NCI-H146 treated with DMSO at 0.1 percent for 48 hours (cell line): ENCODE measurements around the gene CALML3.

Experiments
- DNase-seq: peaks from one replicate; lab custom pipeline; 2025; ENCODE audit not compliant: unreplicated experiment; lab: John Stamatoyannopoulos, UW

The CALML3 gene

DNA sequence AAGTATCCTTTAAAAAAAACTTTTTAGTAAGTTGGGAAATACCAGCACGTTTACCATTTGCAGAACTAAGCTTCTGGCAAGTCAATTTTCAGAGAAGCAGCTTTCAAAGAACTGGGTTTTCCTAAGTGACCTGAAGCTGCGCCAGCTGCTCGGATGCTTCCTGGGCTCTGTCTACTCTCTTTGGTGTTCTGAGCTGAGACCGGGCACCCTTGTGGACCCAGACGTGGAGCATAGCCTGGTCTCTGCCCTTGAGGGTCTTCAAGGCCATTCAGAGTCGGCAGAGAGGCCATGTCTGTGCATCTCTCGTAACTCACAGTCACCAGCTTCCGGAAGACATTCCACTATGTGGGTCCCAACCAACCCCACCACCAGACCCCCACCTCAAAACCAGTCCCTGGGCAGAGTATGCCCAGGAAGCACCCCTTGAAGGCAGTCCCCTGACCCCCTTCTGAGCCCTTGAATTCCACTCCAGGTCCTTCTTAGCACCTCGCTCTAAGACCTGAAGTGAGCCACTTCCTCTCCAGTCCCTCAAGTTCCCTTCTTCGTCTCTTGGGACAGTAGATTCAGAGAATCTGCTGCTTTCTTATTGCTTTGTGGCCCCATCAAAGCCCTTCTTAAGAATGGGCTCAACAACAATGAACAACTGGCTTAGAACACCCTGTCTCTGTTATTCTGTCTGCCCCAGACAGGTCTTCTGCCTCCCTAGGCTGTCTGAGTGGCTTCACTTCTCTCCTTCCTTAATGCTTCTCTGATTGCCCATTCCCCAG is 33.9 kb upstream of the CALML3 start:
- no peak for DNase-seq

DNA sequence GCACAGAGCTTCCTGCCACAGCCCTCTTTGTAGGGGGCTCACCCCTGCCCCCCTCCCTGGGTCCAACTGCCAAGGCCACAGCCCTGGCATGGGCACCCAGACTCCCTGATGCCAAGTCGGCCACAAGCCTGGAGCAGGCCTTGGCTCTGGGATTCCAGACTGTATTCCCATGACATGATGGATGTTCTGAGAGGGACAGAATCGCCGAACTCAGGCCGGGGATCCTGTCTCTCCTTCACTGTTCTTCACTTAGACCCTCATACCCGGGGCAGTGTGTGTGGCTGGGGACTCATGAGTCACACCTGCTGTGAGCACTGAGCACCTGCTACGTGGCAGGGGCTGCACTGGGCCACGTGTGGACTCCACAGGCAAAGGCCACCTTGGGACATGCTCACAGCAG is 33.3 kb upstream of the CALML3 start:
- DNase-seq, result no peak

DNA sequence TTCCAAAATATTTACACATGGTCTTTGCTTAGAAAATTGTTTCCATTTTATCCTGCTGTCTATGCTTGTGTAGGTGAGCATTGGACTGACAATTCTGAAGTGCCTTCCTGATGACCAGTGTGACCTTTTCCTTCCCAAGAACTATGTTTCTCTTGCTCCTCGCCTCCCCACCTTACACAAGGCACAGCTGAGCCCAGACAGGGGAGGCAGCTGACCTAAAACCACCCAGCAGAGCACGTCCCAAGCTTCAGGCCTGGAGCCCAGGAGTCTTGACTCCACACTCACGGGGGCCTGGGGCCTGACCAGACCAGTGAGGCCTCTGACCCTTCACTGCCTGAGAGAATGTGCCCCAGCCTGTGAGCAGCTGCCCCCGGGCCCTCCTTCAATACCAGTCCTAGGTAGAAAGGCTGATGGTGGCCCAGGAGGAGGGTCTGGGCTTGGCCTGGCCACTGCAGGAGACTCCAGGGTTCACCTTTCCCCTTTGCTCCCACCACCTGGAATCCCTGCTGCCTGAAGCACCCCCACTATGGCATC is 32.4 kb upstream of the CALML3 start:
- DNase-seq, result no peak

DNA sequence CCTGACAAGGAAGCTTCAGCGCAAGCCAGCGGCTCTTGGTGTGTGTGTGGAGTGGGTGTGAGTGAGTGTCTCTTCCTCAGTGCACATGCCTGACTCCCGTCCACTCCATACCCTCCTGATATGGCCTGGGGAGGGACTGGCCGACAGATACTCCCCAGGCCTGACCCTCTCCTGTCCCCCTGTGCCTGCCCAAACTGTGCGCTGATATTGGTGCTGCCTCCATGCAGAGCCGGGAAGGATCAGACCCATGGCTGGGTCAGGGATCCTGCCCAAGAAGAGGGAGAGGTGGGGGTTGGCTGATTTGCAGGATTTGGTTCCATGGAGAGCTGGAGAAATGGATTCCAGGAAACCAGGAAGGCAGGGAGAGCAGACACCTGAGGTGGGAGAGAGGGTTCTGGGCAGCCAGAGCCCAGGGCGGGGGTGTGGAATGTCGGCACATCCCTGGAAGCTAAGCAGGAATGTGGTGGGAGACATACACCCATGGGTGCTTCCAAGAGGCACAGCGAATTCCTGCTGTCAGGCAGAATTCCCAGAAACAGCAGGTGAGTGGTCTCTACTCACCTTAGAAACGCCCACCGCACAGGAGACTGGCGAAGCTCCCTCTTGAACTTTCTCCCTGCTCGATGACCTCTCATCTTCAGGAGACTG is 31.7 kb upstream of the CALML3 start:
- no peak for DNase-seq

DNA sequence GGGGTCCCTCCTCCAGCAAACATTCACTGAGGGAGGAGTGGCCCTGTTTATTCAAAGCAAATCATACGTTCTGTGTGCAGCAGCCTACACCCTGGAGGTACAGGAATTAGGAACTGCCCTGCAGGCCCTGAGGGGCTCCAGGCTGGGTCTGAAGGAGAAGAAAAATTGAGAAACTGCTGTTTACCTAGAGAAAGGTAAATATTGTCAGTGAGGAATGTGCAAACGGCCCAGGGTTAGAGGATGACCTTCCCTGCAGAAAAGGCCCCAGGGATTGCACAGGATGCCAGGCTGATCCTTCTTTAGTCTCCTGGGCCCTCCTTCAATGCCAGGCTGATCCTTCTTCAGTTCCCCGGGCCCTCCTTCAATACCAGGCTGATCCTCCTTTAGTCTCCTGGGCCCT is 31.1 kb upstream of the CALML3 start:
- DNase-seq, result no peak

DNA sequence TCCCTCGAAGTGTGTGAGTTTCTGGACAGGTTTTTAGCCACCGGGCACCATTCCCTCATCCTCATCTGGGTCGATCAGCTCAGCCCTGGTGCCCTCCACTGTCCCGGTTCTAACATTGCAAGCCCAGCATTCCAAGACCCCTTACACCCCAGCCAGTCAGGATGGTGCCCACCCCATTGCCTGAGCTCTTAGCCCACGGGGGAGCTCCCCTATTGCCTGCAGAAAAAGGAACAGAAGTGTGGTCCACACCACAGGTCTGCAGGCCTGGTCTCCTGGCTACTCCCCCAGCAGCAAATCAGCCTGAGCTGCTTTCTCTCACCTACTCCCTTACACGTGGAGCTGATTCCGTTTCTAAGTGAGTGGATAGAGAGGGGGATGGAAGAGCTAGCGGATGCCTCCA is 30.1 kb upstream of the CALML3 start:
- no peak for DNase-seq

DNA sequence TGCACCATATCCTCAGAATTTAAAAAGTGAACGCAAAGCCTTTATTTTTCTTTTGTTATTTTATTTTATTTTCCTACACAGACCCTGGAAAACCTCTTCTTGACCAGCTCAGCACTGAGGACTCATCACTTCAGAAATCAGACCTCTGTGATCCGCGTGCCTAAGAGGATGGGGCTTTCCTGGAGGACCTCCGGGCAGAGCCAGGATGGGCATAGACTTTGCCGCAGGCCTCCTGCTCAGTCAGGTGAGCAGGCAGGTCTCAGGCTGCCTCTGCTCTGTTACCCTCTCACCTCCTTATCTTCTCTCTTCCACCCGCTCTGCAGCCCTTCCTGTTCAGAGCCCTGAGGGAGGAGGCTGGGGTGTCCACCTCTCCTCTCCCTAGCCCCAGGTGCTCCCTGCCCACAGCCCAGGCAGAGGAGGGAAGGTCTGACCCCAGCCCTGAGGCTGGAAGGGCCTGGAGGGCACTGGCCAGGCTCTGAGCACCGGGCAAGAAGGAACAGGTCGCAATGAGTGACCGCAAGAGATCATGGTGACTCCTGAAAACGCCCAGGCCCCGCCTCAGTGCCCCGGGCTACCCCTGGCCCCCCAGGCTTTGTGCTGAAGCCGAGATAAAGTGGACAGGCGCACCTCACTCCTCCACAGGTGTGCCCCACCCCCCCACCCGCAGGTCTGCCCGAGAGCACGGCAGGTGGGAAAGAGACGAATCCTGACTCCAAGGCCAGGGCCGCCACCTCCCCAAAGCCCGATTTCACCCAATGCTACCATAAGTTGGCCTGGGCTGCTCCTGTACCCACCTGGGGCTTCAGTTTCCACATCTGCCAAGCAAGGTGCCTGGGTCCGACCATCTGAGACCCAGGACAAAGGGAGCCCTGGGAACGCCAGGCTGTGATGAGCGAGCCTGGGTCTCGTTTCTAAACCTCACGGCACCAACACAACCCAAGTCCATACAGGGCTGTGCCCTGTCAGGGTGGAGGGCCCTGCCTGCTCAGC is 28.2 kb upstream of the CALML3 start:
- DNase-seq, result no peak

DNA sequence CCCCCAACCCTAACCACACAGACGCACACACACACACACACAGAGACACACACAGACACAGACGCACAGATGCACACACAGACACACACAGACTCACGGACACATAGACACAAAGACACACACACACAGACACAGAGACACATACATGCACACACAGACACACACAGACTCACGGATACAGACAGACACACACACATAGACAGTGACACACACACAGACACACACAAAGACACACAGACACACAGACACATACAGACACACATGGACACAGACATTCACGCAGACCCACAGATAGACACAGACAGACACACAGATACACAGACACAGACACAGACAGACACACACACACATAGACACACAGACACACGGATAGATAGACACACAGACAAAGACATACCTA is 27.5 kb upstream of the CALML3 start:
- DNase-seq, result no peak

DNA sequence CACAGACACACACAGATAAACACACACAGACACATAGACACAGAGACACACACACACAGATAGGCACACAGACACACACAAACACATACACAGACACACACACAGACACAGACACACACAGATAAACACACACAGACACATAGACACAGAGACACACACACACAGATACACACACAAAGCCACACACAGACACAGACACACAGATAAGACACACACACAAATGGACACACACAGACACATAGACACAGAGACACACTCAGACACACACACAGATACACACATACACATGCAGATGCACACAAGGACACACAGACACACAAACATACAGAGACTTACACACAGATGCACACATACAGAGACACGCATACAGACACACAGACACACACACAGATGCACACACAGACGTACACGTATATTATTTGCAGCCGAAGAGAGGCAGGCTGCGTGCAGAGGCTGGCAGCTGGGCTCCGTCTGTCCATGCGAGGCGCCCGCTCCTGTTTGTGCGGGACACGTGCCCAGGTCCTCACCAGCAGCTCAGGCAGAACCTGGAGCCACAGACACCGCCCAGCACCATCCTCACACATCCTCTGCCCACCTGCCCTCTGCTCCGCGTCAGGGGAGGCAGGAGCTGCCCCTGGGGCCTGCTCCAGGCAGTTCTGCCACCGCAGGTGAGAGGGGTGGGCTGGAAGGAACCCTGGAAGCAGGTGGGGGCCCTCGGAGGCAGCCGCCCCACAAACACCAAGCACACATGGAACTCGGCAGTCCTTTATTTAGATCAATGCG is 26.6 kb upstream of the CALML3 start:
- DNase-seq, result no peak

DNA sequence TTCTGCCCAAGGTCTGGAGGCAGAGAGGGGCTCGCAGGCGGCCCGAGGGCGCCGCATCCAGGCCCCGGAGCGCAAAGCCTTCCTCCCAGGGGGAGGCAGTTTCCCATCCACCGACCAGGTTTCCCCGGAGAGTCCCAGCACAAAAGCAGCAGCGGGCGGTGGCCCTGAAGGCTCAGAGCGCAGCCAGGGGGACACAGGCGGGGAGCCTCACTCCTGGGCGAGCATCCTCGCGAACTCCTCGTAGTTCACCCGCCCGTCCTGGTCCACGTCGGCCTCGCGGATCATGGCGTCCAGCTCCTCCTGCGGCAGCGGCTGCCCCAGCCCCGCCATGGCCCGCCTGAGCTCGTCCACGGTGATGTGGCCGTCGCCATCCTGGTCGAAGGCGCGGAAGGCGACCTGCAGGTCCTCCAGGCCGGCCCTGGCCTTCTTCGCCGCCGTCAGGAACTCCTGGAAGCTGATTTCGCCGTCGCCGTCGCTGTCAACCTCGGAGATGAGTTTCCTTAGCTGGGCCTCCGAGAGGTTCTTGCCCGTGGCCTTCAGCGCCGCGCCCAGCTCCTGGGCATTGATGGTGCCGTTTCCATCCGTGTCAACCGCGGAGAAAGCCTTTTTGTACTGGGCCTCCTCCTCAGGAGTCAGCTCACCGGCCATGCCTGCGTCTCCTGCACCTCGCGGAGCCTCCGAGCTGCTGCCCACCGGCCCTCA is 25.8 kb upstream of the CALML3 start:
- no peak for DNase-seq

DNA sequence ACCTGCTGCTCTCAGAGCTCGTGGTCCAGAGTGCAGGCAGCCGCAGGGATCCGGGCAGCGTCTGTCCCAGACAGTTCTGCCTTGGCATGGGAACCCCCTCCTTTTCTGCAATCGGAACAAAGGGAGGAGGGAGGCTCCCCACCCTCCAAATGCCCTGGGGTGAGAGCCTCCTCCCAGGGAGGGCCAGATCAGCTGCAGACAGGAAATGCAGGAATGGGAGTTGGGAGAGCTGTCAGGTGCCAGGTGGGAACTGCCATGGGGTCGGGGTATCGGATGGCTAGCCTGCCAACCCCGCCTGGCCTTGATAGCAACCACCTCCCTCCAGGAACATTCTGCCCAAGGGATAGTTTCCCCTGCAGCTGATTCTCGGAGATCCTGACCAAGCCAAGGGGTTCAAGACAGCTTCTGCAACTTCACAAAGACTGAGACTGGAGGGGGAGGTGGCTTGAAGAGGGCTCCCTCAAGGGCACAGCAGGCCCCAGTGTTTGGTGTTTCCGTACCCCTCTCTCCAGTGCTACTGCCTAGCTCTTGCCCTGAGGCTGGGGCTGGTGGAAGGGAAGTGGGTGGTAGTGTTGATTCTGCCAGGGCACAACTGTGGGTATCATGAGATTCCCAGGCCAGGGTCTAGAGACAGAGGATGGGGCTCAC is 25.1 kb upstream of the CALML3 start, which contains the start of gene CALML5:
CALML5 (minus strand) TSS at position 78 of the 648 bp plus-strand sequence. CDS start 132 bp downstream, outside the sequence.
- no peak for DNase-seq

DNA sequence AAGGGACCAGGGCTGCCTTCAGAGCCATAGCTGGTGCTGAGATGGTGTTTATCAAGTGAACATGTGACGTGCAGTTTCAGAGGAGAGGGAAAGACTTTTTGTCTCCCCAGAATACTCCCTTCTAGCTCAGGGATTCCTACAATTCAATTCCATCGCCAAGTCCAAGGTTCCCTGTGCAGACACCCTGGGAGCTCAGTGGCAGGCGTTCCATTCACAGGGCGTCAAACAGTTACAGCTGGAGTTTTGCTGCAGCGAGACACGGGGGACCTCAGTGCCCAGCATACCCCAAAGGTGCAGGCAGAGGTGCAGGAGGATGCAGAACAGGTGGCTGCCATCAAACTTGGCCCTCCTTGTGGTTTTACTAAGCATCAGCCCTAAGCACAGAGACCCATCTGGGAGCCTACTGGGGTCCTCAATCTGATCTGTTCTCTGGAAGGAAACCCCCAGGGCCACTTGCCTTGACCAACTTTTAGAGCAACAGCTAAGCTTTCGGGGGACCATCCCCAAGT is 24.5 kb upstream of the CALML3 start:
- DNase-seq, result no peak

DNA sequence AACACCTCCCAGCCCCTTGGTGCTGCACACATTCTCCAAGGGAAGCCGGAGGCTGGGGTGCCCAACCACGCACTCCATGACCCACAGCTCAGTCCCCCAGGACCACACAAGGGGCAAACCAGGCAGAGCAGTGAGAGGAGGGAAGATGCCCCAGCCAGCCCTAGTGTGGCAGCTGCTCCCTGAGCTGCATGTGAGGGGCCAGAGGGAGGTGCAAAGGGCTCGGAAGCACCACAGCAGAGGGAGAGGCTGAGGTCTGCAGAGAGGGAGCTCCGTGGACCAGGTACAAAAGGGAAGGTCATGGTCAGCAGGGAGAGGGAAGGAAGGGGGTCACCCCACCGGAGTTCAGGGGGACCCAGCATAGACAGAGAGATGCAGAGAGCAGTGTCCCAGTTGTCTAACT is 23.9 kb upstream of the CALML3 start:
- DNase-seq, result no peak

DNA sequence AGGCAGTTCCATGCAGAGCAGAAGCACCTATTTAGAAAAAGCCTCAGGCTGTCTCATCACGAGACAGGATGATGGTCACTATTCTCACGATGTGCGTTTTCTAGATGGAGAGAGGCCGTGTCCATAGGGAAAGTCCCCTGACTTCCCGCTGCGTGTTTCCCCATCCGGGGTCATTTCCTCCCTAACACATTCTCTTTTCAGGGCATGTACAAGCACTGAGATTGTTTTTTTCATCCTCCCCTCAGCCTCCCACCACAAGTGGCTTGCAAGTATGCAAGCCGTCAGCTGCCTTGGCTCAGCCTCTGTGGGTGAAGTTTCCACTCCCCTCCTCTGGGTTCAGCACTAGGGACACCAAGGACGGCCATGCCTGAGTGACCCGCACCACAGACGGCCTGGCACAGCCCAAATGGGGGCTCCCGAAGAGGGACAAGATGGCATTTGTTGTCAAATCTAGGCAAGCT is 22.7 kb upstream of the CALML3 start:
- DNase-seq, result no peak

DNA sequence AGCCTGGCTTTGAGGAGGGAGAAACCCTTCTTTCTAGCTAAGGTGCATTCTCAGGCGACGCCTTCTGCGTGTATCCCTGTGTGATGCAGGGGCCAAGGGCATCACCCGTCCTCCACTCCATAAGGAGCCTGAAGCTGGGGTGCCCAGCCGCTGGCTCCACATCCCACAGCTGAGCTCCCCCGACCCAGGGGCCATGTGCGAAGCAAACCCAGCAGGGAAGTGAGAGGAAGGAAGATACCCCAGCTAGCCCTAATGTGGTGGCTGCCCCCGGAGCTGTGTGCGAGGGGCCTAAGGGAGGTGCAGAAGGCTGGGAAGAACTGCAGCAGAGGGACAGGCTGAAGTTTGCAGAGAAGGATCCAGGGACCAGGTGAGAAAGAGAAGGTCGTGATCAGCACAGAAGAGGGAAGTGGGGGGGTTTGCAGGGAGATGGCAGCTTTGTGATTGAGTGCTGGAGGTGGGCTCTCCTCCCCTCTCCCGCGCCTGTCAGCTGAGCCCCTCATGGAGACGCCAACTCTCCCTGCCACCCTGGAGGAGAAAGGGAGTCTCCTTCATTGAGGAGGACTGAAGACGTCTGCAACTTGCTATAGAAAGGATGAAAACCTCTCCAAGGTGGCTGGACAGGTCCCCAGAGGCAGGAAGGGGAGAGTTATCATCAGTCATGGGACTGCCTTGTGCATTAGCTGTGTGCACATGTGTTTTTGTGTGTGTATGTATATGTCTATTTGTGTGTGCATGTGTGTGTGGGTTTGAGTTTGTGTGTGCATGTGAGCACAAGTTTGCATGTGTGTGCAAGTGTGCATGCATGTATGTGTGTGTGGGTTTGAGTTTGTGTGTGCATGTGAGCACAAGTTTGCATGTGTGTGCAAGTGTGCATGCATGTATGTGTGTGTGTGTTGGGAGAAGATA is 21.9 kb upstream of the CALML3 start:
- DNase-seq, result no peak

DNA sequence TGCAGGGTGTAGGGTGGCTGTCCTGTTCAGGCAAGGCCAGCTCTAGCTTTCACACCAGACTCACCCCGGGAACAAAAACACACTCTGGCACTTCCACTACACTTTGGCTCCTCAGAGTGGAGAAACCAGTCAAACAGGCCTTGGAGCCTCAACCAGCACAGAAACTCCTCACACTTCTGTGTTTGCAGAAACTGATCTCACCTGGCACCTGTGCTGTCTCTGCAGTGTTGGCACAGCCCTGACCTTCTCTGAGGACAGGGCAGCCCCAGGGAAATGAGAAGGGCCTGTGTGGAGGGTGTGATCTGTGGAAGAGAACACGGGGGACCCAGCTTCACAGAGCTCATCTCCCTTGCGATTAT is 21.3 kb upstream of the CALML3 start:
- no peak for DNase-seq

DNA sequence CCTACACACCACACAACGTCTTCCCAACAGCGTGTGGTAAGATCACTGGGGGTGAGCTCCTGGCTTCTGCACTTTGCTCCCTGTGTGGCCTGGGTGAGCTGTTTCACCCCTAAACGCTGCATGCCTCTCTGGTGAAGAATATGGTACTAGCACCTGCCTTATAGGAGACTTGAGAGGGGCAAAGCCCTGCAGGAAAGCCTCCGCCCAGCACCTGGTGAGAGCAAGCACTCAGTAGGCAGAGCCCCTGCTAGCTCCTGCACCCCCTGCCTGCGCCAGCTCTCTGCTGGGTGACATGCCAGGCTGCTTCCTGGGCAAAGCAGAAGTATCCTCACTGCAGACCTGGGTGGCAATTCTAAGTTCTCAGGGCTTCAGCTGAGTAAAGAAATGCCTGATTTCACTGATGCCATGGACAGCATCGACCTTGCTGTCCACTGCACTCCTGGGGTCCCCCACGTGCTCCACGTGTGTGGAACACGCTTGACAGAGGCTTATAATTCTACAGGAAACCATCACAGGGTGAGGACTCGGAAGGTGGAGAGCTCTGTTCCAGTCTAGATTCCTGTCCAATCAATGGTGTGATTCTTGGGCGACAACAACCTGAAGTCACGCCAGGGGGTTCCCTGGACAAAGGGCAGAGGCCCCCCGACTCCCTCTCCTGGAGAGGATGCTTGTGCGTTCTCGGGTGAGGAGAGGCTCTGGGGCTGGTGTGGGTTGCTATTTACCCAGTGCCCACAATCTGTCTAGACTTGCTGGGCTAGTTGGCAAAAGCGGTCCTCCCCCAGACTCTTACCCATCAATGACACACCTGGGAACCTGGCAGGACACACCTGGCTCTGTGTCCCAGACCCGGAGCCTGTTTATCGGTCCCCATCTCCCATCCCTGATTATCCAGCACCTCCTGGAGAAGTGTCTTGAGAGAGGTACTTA is 20.4 kb upstream of the CALML3 start:
- no peak for DNase-seq
